Right atrium auricular region (tissue), 2 donors: ENCODE measurements around the gene MPP3. TPM values are rescaled to one million over a fixed set of nuclear protein-coding genes. Genes with fewer than 3 reads are reported as not detected.

Experiments used
- DNase-seq: peaks from one replicate; pipeline ENCODE4 v3.0.0-alpha.2; 2019; ENCODE audit warnings: low spot score
- H3K27ac ChIP-seq, 2 donors: fragments of 200-600 bp; sonication (generic); 1 replicate in 1 of 2; 2 replicates in 1 of 2; pipeline ENCODE4 v1.5.1; 2016 to 2019
- H3K27me3 ChIP-seq, 2 donors: fragments of 200-600 bp; sonication (generic); one replicate each; pipeline versions ENCODE4 v1.5.1 to v1.6.0; 2017 to 2019
- H3K36me3 ChIP-seq: fragments of 200-600 bp; sonication (generic); one replicate; pipeline ENCODE4 v1.5.1; 2016
- H3K4me1 ChIP-seq, 2 donors: fragments of 200-600 bp; sonication (generic); one replicate each; pipeline versions ENCODE4 v1.5.1 to v1.6.0; 2017 to 2019
- H3K4me3 ChIP-seq, 2 donors: fragments of 200-600 bp; sonication (generic); 1 replicate in 1 of 2; 2 replicates in 1 of 2; pipeline ENCODE4 v1.5.1; 2017 to 2019; ENCODE audit warnings: mild to moderate bottlenecking in 1 of 2, moderate library complexity in 1 of 2
- H3K9me3 ChIP-seq, 2 donors: fragments of 200-600 bp; sonication (generic); one replicate each; pipeline ENCODE4 v1.5.1; 2019
- CTCF ChIP-seq, 2 donors: fragments of 200-600 bp; sonication (generic); IDR thresholded peaks; one replicate each; pipeline ENCODE4 v1.5.1; 2019; ENCODE audit warnings: antibody characterized with exemption in 2 of 2
- total RNA-seq, 2 donors: library from RNA; depleted of rRNA; stranded (reverse); fragments of >200 nt; gene quantifications; one replicate each; pipeline ENCODE4 v1.1.0, GENCODE V29; 2016

The MPP3 gene
- total RNA-seq, 2 donors from 2014 or later: 35.0 to 36.2 TPM

- Histone ChIP-seq H3K36me3 (no peaks in the 10 kb centered on the region), H3K27ac (no peak overlapping the region), H3K27me3 (no peaks in the 10 kb centered on the region), H3K4me3 (no peak overlapping the region), H3K4me1 (no peaks in the 10 kb centered on the region), H3K9me3 (no peaks in the 10 kb centered on the region)
- no peak for DNase-seq
- TF ChIP-seq CTCF (IDR thresholded peaks at IDR 0.05): no peak
Observed at GRCh38 chr17:43791589-43791988, 41.4 kb downstream of the MPP3 start.

- Histone ChIP-seq H3K4me1 (no peaks in the 10 kb centered on the region), H3K36me3 (no peaks in the 10 kb centered on the region), H3K9me3 (no peaks in the 10 kb centered on the region), H3K27me3 (no peaks in the 10 kb centered on the region), H3K4me3 (no peak overlapping the region), H3K27ac (no peak overlapping the region)
- DNase-seq: no peak
- no peak for TF ChIP-seq CTCF (IDR thresholded peaks at IDR 0.05)
Observed at GRCh38 chr17:43790311-43790940, 42.5 kb downstream of the MPP3 start.

- Histone ChIP-seq H3K27me3 (no peaks in the 10 kb centered on the region), H3K4me3 (no peak overlapping the region), H3K4me1 (no peaks in the 10 kb centered on the region), H3K36me3 (no peaks in the 10 kb centered on the region), H3K27ac (no peak overlapping the region), H3K9me3 (no peaks in the 10 kb centered on the region)
- TF ChIP-seq CTCF (IDR thresholded peaks at IDR 0.05): no peak
- DNase-seq: no peak
Observed at GRCh38 chr17:43789482-43789881, 43.5 kb downstream of the MPP3 start.

GRCh38 chr17:43788540-43788939 is 44.4 kb downstream of the MPP3 start:
- H3K27me3 ChIP-seq: no peaks in the 10 kb centered on the region
- no peak overlapping the region for H3K27ac ChIP-seq
- H3K9me3 ChIP-seq: no peaks in the 10 kb centered on the region
- no peaks in the 10 kb centered on the region for H3K4me1 ChIP-seq
- no peak for TF ChIP-seq CTCF (IDR thresholded peaks at IDR 0.05)
- no peak overlapping the region for H3K4me3 ChIP-seq
- H3K36me3 ChIP-seq: no peaks in the 10 kb centered on the region
- no peak for DNase-seq

- H3K27me3 ChIP-seq: no peaks in the 10 kb centered on the region
- no peak for TF ChIP-seq CTCF (IDR thresholded peaks at IDR 0.05)
- H3K9me3 ChIP-seq: no peaks in the 10 kb centered on the region
Observed at GRCh38 chr17:43787728-43788127, 45.2 kb downstream of the MPP3 start.

DNA sequence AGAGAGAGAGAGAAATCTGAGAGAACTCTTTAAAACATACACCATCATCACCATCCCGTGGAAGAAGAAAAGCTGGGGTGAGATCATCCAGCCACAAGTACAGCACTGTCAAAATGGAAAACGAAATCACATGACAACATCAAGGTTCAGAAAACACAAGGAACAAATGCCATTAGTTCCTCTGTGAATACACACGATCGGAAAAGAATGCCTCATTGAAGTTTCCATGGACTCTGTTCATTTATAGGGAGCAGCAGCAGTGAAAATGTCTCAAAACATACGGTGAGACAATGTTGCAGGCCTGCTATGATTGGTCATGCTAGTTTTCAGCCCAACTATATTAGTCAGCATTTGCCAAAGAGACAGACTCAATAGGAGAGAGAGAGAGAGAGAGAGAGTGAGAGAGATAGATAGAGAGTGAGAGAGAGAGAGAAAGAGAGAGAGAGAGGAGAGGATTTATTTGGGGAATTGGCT is 48.3 kb downstream of the MPP3 start:
- H3K4me3 ChIP-seq: no peak overlapping the region
- no peak for DNase-seq
- no peak for TF ChIP-seq CTCF (IDR thresholded peaks at IDR 0.05)
- H3K36me3 ChIP-seq: no peaks in the 10 kb centered on the region
- no peaks in the 10 kb centered on the region for H3K9me3 ChIP-seq
- no peak overlapping the region for H3K27ac ChIP-seq
- H3K4me1 ChIP-seq: peaks cover 0 to 4% of the 10 kb centered on the region in 2 donors
- no peaks in the 10 kb centered on the region for H3K27me3 ChIP-seq

More at GRCh38 chr17:43787728-43788127, 45.2 kb downstream of the MPP3 start:
- DNase-seq: no peak
- Histone ChIP-seq H3K27ac (no peak overlapping the region), H3K4me1 (no peaks in the 10 kb centered on the region), H3K4me3 (no peak overlapping the region), H3K36me3 (no peaks in the 10 kb centered on the region)
